Heart left ventricle (tissue), 13 donors: ENCODE results near the gene ABCF1.

Experiments used
- CTCF ChIP-seq, 12 donors: fragments of 200-600 bp; sonication (generic) in 4 of 12; IDR thresholded peaks; one replicate each; pipeline versions ENCODE4 v1.5.0 to v1.8.0; 2018 to 2022; ENCODE audit warnings: antibody characterized with exemption in 12 of 12, mild to moderate bottlenecking in 5 of 12
- POLR2A ChIP-seq, 2 donors: fragments of 450-650 bp; IDR thresholded peaks; one replicate each; pipeline ENCODE4 v1.6.1; 2017; ENCODE audit warnings: antibody characterized with exemption in 2 of 2, mild to moderate bottlenecking in 2 of 2, moderate library complexity in 2 of 2
- donor health status: ischemic (EF 13 %, LVEDD 7.1; RV severe dilation, severe dysfunction).
- donor health status: DM: no; HTN: yes; CAD: no.
- donor health status: DM: no; HTN: no; CAD: no.
- donor health status: ischemic (EF 25% LVEDD 6.9; RV normal size, moderate dysfunction).
- donor health status: ischemic (EF 25% LVEDD 5.7; RV mildly dilated, moderate dysfunction).
- donor health status: ischemic (EF 35%, LVEDD 5.7; RV mildly dilated, moderate dysfunction).
- donor health status: nonischemic (EF 11% LVEDD 7.7; RV severe dilation, severe dysfunction).
- donor health status: DM: yes; HTN: yes; CAD: no.
- donor health status: PGD.
- donor health status: ischemic (EF 29% LVEDD 5.4; RV normal size, mild dysfunction).
- donor health status: nonischemic (EF 23%, LVEDD 6.1; RV moderate dilation, normal function).

- TF ChIP-seq CTCF (IDR thresholded peaks at IDR 0.05) (no peak), POLR2A (IDR thresholded peaks at IDR 0.05) (no peak)
Measured at GRCh38 chr6:30547454-30547853, 23.8 kb upstream of the ABCF1 start.
